ENCODE results near the gene CSRP2. TPM values are rescaled to one million over a fixed set of nuclear protein-coding genes. Genes with fewer than 3 reads are reported as not detected.

The CSRP2 gene
- polyA plus RNA-seq = under 1 TPM in 2 of 3 donors, not detected in 1; 0.56 to 0.61 TPM

GRCh38 chr12:76878899-76879709 lies at the start of gene CSRP2:
TSS of gene CSRP2 (minus strand) at chr12:76879019. CDS start at chr12:76866260, 12,759 bp downstream.
- DNase-seq = peak; percentile 28 to 40 (median 31)
- Mint-ChIP-seq H3K4me1 (peaks cover 17 to 26% of the 10 kb centered on the region in 2 donors), H3K9me3 (no peaks in the 10 kb centered on the region), H3K27ac (no peak within 1 kb of the TSS), H3K27me3 (ENCODE audit: low read depth in 3 of 3) (peaks cover 10 to 32% (median 20%) of the 10 kb centered on the region in 3 donors), H3K36me3 (no peaks in the 10 kb centered on the region), H3K4me3 (peak within 1 kb of the TSS; percentile 83 to 94 (median 91))

- Mint-ChIP-seq H3K9me3 (no peaks in the 10 kb centered on the region), H3K4me3 (no peak overlapping the region), H3K36me3 (no peaks in the 10 kb centered on the region), H3K27ac (no peak overlapping the region), H3K27me3 (ENCODE audit: low read depth in 3 of 3) (peaks cover 0 to 2% (median 1%) of the 10 kb centered on the region in 3 donors), H3K4me1 (no peaks in the 10 kb centered on the region)
- DNase-seq = no peak
Observed at GRCh38 chr12:76927170-76927784, 48.5 kb upstream of the CSRP2 start.

- Mint-ChIP-seq H3K4me3 (no peak overlapping the region), H3K36me3 (no peaks in the 10 kb centered on the region), H3K27me3 (ENCODE audit: low read depth in 3 of 3) (peaks cover 0 to 1% (median 0%) of the 10 kb centered on the region in 3 donors), H3K9me3 (peaks cover 0 to 1% (median 0%) of the 10 kb centered on the region in 6 donors), H3K4me1 (peaks cover 3 to 7% of the 10 kb centered on the region in 2 donors), H3K27ac (no peak overlapping the region)
- no peak for DNase-seq
Observed at GRCh38 chr12:76925135-76925534, 46.3 kb upstream of the CSRP2 start.

GRCh38 chr12:76922866-76923265 lies 44.0 kb upstream of the CSRP2 start:
- Mint-ChIP-seq H3K27me3 (ENCODE audit: low read depth in 3 of 3) (peaks cover 0 to 1% (median 0%) of the 10 kb centered on the region in 3 donors), H3K4me3 (no peak overlapping the region), H3K36me3 (no peaks in the 10 kb centered on the region), H3K27ac (no peak overlapping the region), H3K4me1 (peaks cover 3 to 9% of the 10 kb centered on the region in 2 donors), H3K9me3 (peaks cover 0 to 2% (median 0%) of the 10 kb centered on the region in 6 donors)
- DNase-seq = no peak

GRCh38 chr12:76921891-76922664 lies 43.3 kb upstream of the CSRP2 start:
- DNase-seq = no peak
- no peaks in the 10 kb centered on the region for H3K36me3 Mint-ChIP-seq
- H3K27ac Mint-ChIP-seq = no peak overlapping the region
- H3K4me1 Mint-ChIP-seq = peaks cover 3 to 9% of the 10 kb centered on the region in 2 donors
- peaks cover 0 to 2% (median 1%) of the 10 kb centered on the region in 3 donors for H3K27me3 Mint-ChIP-seq (ENCODE audit: low read depth in 3 of 3)
- no peak overlapping the region for H3K4me3 Mint-ChIP-seq
- H3K9me3 Mint-ChIP-seq = peaks cover 0 to 2% (median 0%) of the 10 kb centered on the region in 6 donors

- peaks cover 0 to 2% (median 0%) of the 10 kb centered on the region in 6 donors for H3K9me3 Mint-ChIP-seq
- no peak overlapping the region for H3K4me3 Mint-ChIP-seq
- H3K27ac Mint-ChIP-seq = no peak overlapping the region
- H3K27me3 Mint-ChIP-seq (ENCODE audit: low read depth in 3 of 3) = peaks cover 1 to 2% (median 2%) of the 10 kb centered on the region in 3 donors
- no peaks in the 10 kb centered on the region for H3K36me3 Mint-ChIP-seq
- no peak for DNase-seq
- H3K4me1 Mint-ChIP-seq = peaks cover 3 to 9% of the 10 kb centered on the region in 2 donors
Observed at GRCh38 chr12:76921100-76921471, 42.3 kb upstream of the CSRP2 start.

GRCh38 chr12:76920172-76921099 lies 41.6 kb upstream of the CSRP2 start:
- no peak overlapping the region for H3K27ac Mint-ChIP-seq

GRCh38 chr12:76919383-76920171 lies 40.8 kb upstream of the CSRP2 start:
- peaks cover 1 to 6% (median 2%) of the 10 kb centered on the region in 3 donors for H3K27me3 Mint-ChIP-seq (ENCODE audit: low read depth in 3 of 3)
- H3K4me3 Mint-ChIP-seq = no peak overlapping the region
- DNase-seq = no peak
- H3K27ac Mint-ChIP-seq = no peak overlapping the region
- H3K4me1 Mint-ChIP-seq = peaks cover 4 to 16% of the 10 kb centered on the region in 2 donors
- peaks cover 0 to 2% (median 0%) of the 10 kb centered on the region in 6 donors for H3K9me3 Mint-ChIP-seq
- no peaks in the 10 kb centered on the region for H3K36me3 Mint-ChIP-seq

More at GRCh38 chr12:76920172-76921099, 41.6 kb upstream of the CSRP2 start:
- peaks cover 1 to 6% (median 2%) of the 10 kb centered on the region in 3 donors for H3K27me3 Mint-ChIP-seq (ENCODE audit: low read depth in 3 of 3)
- peaks cover 0 to 2% (median 0%) of the 10 kb centered on the region in 6 donors for H3K9me3 Mint-ChIP-seq
- H3K36me3 Mint-ChIP-seq = no peaks in the 10 kb centered on the region
- H3K4me1 Mint-ChIP-seq = peaks cover 3 to 9% of the 10 kb centered on the region in 2 donors
- peak in 1 of 3 donors; percentile 4 for DNase-seq
- H3K4me3 Mint-ChIP-seq = no peak overlapping the region

- Mint-ChIP-seq H3K27me3 (ENCODE audit: low read depth in 3 of 3) (peaks cover 0 to 6% (median 6%) of the 10 kb centered on the region in 3 donors), H3K27ac (no peak overlapping the region), H3K36me3 (no peaks in the 10 kb centered on the region), H3K9me3 (peaks cover 0 to 2% (median 0%) of the 10 kb centered on the region in 6 donors), H3K4me1 (peaks cover 4 to 16% of the 10 kb centered on the region in 2 donors), H3K4me3 (no peak overlapping the region)
- no peak for DNase-seq
Observed at GRCh38 chr12:76916170-76916540, 37.3 kb upstream of the CSRP2 start.

GRCh38 chr12:76915361-76916169 lies 36.7 kb upstream of the CSRP2 start:
- Mint-ChIP-seq H3K27me3 (ENCODE audit: low read depth in 3 of 3) (peaks cover 0 to 6% (median 6%) of the 10 kb centered on the region in 3 donors), H3K36me3 (no peaks in the 10 kb centered on the region), H3K4me3 (no peak overlapping the region), H3K9me3 (peaks cover 0 to 2% (median 0%) of the 10 kb centered on the region in 6 donors), H3K4me1 (peaks cover 4 to 13% of the 10 kb centered on the region in 2 donors), H3K27ac (no peak overlapping the region)
- DNase-seq = no peak

- no peak overlapping the region for H3K4me3 Mint-ChIP-seq
- no peak for DNase-seq
- no peaks in the 10 kb centered on the region for H3K36me3 Mint-ChIP-seq
- H3K27ac Mint-ChIP-seq = no peak overlapping the region
- H3K27me3 Mint-ChIP-seq (ENCODE audit: low read depth in 3 of 3) = peaks cover 1 to 10% (median 6%) of the 10 kb centered on the region in 3 donors
- H3K4me1 Mint-ChIP-seq = peaks cover 1 to 7% of the 10 kb centered on the region in 2 donors
- no peaks in the 10 kb centered on the region for H3K9me3 Mint-ChIP-seq
Observed at GRCh38 chr12:76914102-76914859, 35.5 kb upstream of the CSRP2 start.

Data from immature natural killer cell (primary cell).